Endothelial cell (in vitro differentiated cells): ENCODE data around the gene ZNF563. TPM values are rescaled to one million over a fixed set of nuclear protein-coding genes. Genes with fewer than 3 reads are reported as not detected.

Source experiments
- DNase-seq: peaks from one replicate; pipeline ENCODE4 v3.0.0; 2021; ENCODE audit warnings: low spot score
- H3K27ac Mint-ChIP-seq: one replicate; pipeline ENCODE4 v1.8.0; 2021; ENCODE audit warnings: mixed read lengths, inconsistent platforms; ENCODE audit not compliant: unreplicated experiment
- H3K27me3 Mint-ChIP-seq: one replicate; pipeline ENCODE4 v1.8.0; 2021; ENCODE audit warnings: mild to moderate bottlenecking, moderate library complexity, mixed read lengths, inconsistent platforms; ENCODE audit not compliant: unreplicated experiment
- H3K36me3 Mint-ChIP-seq: one replicate; pipeline ENCODE4 v1.8.0; 2021; ENCODE audit warnings: mild to moderate bottlenecking, low read depth, mixed read lengths, inconsistent platforms; ENCODE audit not compliant: unreplicated experiment
- H3K4me1 Mint-ChIP-seq: one replicate; pipeline ENCODE4 v1.8.0; 2021; ENCODE audit warnings: mild to moderate bottlenecking, mixed read lengths, inconsistent platforms; ENCODE audit not compliant: unreplicated experiment
- H3K4me3 Mint-ChIP-seq: one replicate; pipeline ENCODE4 v1.8.0; 2021; ENCODE audit warnings: mild to moderate bottlenecking, mixed read lengths, inconsistent platforms; ENCODE audit not compliant: unreplicated experiment
- H3K9me3 Mint-ChIP-seq: one replicate; pipeline ENCODE4 v1.8.0; 2021; ENCODE audit warnings: mixed read lengths, inconsistent platforms; ENCODE audit not compliant: unreplicated experiment
- long read RNA-seq: library from polyadenylated mRNA; unstranded; transcript quantifications from one replicate; pipeline ENCODE4 v2.0.0, GENCODE V29; 2020; ENCODE audit not compliant: unreplicated experiment
- total RNA-seq: library from RNA; stranded (reverse); fragmentation: NEBNext Ultra II Directional; extraction: Animal tissue kit (Norgen Biotek cat#: 25700); gene quantifications from one replicate; pipeline ENCODE4 v1.2.1, GENCODE V29; 2021; ENCODE audit not compliant: unreplicated experiment
- TF ChIP-seq, protein P1 (sequence below): fragments of 200-600 bp; sonication (generic); IDR thresholded peaks from one replicate; pipeline ENCODE4 v1.5.0; 2021; ENCODE audit warnings: antibody characterized with exemption; ENCODE audit not compliant: unreplicated experiment

ZNF563 gene
- total RNA-seq: 1.2 TPM
- long read RNA-seq, partial matches to known transcripts: 0 of 1 reads
- long read RNA-seq, other reads (novel, unspliced or antisense): 0 of 1 reads

DNA sequence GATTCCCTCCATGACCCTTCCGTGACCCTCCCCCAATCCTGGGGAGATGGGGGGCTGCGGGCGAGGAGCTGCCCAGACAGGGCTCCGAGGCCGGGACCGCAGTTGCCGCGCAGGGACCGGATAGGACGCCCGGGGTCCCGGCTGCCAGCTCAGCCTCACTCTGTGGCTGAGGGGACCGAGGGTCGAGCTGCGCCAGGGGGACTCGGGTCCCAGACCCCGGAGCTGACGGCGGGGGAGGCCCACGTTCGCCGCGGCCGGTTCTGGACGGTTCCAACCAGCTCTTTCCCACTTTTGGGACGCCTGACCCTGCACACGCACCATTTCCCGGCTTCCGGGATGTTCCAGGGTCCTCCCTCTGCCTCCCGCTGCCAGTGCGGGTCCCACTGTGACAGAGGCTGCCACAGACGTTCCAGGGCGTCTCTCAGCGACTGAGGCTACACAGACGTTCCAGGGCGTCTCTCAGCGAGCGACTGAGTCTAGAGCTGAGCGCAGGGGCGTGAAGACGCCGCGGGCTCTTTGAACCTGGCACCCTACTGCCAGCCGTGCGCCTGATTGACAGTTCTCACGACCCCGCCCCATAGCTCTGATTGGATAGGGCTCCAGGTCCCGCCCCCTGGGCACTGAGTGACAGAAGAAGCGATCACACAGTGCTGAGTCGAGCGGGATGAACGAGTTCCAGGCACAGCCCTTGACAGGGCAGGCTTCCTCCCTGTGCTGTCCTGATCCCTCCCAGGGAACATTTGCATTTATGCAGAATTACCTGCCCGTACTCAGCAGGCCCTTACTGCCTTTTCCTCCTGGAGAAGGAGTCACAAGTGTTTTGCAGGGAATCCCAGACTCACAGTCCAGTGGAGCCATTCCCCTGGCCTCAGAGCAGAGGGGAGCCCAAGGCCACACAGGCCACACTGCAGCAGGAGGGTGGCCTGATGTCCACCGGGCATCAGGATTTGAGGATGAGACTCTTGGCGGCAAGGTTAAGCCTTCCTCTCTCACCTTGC, at the start of gene ZNF563:
Gene ZNF563, minus strand, starts transcription at position 472 of the 998 bp plus-strand sequence. Its CDS starts 151 bp downstream, at position 321.
- Mint-ChIP-seq H3K27ac (no peak within 1 kb of the TSS), H3K4me3 (peak within 1 kb of the TSS; percentile 92), H3K9me3 (peaks cover 4% of the 10 kb centered on the region), H3K36me3 (peaks cover 12% of the 10 kb centered on the region), H3K4me1 (no peaks in the 10 kb centered on the region), H3K27me3 (peaks cover 2% of the 10 kb centered on the region)
- peak; percentile 86 for DNase-seq
- TF ChIP-seq, protein P1, sequence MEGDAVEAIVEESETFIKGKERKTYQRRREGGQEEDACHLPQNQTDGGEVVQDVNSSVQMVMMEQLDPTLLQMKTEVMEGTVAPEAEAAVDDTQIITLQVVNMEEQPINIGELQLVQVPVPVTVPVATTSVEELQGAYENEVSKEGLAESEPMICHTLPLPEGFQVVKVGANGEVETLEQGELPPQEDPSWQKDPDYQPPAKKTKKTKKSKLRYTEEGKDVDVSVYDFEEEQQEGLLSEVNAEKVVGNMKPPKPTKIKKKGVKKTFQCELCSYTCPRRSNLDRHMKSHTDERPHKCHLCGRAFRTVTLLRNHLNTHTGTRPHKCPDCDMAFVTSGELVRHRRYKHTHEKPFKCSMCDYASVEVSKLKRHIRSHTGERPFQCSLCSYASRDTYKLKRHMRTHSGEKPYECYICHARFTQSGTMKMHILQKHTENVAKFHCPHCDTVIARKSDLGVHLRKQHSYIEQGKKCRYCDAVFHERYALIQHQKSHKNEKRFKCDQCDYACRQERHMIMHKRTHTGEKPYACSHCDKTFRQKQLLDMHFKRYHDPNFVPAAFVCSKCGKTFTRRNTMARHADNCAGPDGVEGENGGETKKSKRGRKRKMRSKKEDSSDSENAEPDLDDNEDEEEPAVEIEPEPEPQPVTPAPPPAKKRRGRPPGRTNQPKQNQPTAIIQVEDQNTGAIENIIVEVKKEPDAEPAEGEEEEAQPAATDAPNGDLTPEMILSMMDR: no peak

DNA sequence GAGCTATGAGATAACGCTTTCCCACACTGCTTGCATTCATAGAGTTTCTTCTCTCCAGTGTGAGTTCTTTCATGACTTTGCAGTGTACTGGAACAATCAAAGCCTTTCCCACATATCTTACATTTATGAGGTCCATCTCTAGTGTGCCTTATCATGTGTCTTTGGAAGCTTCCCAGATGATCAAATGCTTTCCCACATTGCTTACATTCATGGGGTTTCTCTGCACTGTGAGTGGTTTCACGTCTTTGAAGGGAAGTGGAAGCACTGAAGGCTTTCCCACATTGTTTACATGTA, 47.0 kb upstream of the ZNF563 start:
- Mint-ChIP-seq H3K9me3 (peaks cover 37% of the 10 kb centered on the region), H3K27ac (no peak overlapping the region), H3K4me3 (no peak overlapping the region), H3K4me1 (no peaks in the 10 kb centered on the region), H3K27me3 (peaks cover 4% of the 10 kb centered on the region), H3K36me3 (peaks cover 47% of the 10 kb centered on the region)
- no peak for DNase-seq
- TF ChIP-seq, protein P1: no peak

DNA sequence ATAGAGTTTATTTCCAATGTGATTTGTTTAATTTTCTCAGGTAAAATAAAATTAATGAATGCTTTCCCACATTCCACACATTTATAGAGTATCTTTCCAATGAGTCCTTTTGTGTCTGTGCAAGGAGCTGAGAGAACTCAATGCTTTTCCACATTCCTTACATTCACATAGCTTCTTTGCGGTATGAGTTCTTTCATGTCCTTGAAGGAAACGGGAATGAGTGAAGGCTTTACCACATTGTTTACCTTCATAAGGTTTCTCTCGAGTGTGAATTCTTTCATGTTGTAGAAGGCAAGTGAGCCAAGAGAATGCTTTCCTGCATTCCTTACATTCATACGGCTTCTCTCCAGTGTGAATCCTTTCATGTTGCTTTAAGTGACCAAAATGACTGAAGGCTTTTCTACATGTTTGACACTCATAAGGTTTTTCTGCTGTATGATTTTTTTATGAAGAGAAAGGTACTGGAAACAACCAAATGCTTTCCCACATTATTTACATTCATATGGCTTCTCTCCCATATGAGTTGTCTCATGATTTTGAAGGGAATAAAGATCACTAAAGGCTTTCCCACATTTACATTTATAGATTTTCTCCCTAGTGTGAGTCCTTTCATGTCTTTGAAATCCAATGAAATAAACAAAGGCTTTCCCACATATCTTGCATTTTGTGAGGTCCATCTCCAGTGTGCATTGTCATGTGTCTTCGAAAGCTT, 46.5 kb upstream of the ZNF563 start:
- TF ChIP-seq, protein P1: no peak
- Mint-ChIP-seq H3K4me1 (no peaks in the 10 kb centered on the region), H3K27ac (no peak overlapping the region), H3K36me3 (peaks cover 50% of the 10 kb centered on the region), H3K27me3 (peaks cover 4% of the 10 kb centered on the region), H3K9me3 (peaks cover 39% of the 10 kb centered on the region), H3K4me3 (no peak overlapping the region)
- no peak for DNase-seq

DNA sequence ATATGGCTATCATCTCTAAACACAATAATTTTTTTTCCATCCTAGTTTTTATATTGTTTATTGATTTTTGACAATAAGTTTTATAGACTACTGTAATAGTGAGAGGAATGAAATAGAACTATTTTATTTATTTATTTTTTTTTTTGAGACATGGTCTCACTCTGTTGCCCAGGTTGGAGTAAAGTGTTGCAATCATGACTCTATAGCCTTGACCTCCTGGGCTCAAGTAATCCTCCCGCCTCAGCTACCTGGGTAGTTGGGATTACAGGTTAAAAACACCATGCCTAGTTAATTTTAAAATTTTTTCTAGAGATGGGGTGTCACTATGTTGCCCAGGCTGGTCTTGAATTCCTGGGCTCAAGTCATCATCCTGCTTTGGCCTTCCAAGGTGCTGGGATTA, 40.6 kb upstream of the ZNF563 start:
- TF ChIP-seq, protein P1: no peak
- DNase-seq: no peak
- Mint-ChIP-seq H3K36me3 (peaks cover 28% of the 10 kb centered on the region), H3K4me1 (no peaks in the 10 kb centered on the region), H3K4me3 (no peak overlapping the region), H3K9me3 (peaks cover 27% of the 10 kb centered on the region), H3K27me3 (peaks cover 3% of the 10 kb centered on the region), H3K27ac (no peak overlapping the region)
